GM12872 (cell line): ENCODE results near the gene GAS6.

ENCODE experiments used
- TF ChIP-seq, protein P1 (sequence below): IDR thresholded peaks from 3 replicates; pipeline ENCODE4 v1.5.1; 2011; ENCODE audit warnings: low read depth, mild to moderate bottlenecking, low read length, moderate library complexity; ENCODE audit not compliant: insufficient read depth

Gene GAS6

DNA sequence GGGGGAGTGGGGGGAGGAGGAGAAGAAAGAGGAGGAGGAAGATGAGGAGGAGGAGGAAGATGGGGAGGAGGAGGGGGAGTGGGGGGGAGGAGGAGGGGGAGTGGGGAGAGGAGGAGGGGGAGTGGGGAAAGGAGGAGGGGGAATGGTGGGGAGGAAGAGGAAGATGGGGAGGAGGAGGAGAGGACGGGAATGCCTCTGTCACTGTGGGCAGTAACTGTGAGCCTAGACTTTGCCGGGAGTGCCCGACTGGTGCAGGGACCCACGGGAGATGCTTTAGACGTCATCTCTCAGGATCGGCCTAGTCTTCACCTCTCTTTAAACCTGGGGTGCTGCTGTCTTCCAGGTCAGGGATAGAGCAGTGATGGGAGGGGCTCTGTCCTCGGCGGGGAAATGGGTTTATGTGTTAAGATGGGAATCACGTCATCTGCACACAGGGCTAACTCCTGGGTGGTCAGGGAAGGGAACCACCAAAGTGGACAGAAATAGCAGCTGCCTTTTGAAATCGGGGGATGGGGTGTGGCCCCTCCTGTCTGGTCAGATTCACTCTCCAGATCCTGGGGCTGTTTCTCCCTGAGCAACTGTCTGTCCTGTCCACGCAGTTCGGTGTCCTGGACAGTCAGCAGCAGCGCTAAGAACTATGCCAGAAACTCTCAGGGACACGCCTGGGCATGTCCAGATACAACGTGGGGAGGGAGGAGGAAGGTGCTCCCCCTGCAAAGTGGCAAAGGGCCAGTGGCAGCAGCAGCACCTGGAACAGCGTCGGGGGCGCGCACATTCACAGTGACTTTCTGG lies 26.9 kb downstream of the GAS6 start:
- TF ChIP-seq, protein P1, sequence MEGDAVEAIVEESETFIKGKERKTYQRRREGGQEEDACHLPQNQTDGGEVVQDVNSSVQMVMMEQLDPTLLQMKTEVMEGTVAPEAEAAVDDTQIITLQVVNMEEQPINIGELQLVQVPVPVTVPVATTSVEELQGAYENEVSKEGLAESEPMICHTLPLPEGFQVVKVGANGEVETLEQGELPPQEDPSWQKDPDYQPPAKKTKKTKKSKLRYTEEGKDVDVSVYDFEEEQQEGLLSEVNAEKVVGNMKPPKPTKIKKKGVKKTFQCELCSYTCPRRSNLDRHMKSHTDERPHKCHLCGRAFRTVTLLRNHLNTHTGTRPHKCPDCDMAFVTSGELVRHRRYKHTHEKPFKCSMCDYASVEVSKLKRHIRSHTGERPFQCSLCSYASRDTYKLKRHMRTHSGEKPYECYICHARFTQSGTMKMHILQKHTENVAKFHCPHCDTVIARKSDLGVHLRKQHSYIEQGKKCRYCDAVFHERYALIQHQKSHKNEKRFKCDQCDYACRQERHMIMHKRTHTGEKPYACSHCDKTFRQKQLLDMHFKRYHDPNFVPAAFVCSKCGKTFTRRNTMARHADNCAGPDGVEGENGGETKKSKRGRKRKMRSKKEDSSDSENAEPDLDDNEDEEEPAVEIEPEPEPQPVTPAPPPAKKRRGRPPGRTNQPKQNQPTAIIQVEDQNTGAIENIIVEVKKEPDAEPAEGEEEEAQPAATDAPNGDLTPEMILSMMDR, result no peak

DNA sequence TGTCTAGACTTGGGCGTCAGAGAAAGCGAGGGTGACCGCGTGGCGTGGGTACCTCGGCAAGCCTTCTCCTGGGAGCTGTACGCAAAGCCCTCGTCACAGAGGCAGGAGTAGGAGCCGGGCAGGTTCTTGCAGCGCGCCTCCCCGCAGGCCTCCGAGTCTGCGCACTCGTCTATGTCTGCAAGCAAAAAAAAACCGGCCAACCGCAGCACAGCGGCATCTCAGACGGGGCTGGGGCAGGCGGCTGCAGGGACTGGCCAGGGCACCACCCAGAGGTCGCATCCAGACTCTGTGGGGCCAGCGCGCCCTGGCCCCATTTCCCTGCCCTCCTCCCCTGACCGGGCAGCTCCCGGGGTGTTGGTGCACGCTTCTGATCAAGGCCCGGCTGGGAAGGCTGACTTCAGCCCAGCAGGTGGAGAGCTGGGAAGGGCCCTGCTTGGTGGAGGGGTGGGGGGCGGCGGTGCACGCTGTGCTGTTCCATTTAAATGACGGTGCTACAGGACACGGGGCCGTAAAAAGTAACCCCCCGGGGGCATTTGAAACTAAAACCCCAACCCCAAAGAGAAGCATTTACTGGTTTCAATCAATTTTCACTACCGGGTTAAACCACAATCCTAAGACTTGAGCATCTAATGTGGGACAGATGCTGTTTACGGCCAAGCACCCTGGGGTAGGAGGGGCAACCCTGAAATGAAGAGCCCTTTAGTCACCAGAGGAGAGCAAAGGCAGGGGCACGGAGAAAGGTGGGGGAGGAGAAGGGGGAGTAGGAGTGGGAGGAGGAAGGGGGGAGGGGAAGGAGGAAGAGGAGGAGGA lies 28.2 kb downstream of the GAS6 start:
- TF ChIP-seq, protein P1, result no peak

DNA sequence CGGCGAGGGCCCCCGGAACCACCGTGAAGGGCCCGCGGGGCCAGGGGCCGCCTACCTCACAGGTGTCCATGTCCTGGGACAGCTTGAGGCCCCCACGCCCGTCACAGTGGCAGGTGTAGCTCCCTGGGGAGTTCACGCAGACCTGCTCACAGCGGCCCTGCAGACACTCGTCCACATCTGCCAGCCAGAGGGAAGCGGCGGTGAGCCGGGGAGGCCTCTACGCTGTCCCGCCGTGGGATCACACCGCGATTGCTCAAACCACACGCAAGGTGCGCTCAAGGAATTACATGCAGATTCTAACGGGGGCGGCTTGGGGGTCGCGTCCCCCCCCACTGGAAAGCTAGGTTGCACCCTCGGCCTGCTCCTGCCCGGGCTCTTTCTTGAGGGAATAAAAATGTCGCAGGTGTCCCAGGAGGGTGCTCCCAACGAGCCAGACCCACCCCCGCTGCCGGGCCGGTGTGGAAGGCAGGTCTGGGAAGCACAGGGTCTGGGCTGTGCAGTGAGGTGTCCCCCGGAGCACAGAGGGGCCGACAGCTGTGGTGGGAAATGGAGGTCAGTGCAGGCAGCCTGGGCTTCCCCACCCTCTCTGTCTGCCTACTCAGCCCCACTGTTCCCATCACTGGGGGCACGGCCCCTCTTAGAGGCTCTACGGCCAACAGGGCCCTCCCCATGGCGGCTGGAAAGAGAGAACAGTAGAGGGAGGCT lies 29.2 kb downstream of the GAS6 start:
- TF ChIP-seq, protein P1, result no peak

DNA sequence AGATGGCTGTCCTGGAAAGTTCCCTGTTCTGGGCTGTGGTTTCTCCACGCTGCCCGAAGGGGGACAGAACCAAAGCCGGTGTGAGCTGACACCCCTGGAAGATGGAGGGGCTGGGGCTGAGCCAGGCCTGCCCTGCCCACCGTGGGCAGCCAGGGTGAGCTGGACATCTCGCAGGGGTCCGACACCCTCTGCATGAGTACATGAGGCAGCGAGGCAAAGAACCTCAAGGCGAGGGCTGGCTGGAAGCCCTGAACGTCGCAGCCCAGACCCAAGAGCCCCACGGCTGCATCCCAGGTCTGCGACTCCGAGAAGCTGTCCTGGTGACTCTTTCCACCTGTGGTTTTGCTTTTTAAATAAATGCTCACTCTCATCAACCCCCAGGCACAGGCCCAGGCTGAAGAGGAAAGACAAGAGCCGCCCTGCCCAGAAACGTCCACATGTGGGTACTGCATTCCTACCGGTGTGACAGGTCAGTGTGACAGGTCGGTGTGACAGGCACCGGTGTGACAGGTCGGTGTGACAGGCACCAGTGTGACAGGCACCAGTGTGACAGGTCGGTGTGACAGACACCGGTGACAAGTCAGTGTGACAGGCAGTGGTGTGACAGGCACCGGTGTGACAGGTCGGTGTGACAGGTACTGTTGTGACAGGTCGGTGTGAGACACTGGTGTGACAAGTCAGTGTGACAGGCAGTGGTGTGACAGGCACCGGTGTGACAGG lies 30.6 kb downstream of the GAS6 start:
- TF ChIP-seq, protein P1, result no peak

DNA sequence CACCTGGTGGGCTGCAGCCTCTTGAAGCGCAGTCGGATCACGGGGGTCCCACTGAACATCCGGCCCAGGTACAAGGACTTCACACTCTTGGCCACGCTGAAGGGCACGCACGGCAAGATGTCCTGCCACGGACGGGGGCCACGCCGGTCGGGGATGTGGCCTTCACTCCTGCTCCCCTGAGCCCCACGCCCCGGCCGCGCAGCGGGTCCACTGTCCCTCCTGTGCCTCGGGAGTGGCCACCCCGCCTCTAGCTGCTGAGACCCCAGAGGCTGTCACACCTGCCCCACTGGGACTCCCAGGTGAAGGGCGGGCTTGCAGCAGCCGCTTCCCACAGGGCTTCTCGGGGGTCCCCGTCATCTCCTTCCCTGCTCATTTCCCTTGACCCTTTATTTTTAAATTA lies 31.2 kb downstream of the GAS6 start:
- TF ChIP-seq, protein P1, result no peak

DNA sequence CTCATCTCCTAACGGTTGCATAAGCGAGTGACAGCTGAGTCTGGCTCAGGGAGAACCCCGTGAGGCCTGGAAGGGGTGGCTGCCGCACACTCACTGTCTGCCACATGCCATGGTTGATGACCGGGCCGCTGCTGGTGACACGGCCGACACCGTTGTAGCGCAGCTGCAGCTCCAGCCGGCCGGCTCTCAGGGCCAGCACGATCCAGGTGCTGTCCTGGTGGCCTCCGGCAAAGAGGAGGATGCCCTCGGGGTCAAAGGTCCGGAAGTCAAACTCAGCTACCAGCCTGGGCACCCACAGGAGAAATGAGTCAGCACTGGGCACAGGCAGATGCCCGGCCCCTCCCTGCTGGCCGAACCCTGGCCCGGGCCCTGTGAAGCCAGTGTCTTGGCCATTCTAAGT lies 31.7 kb downstream of the GAS6 start:
- TF ChIP-seq, protein P1, result no peak

DNA sequence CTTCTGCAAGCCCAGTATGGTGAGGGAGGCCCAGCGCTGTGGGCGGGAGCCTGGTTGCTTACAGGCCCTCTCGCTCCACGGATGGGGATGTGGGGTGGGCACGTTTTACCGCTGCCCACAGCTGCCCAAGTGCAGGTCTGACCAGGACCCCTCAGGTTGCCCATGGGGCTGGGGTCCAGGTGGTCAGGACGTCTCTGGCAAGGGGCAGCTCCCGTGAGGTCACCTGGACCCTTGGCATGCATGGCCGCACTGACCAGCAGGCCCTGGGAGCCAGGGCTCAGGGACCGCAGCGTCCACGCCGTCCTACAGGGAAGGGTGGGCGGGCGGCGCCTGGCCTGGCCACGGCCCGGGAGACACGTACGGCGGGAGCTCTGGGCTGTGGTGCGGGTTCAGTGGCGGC lies 32.8 kb downstream of the GAS6 start:
- TF ChIP-seq, protein P1, result no peak
